ENCODE measurements around the gene CD46. TPM values are rescaled to one million over a fixed set of nuclear protein-coding genes. Genes with fewer than 3 reads are reported as not detected.
"Not testable (repeated sequence)": the region's sequence is repeated elsewhere in the genome, so short reads cannot be mapped to it uniquely, and the experiment has no call there.

The CD46 gene
- total RNA-seq: 100 to 1,000 TPM; 203 to 283 (median 204) TPM

DNA sequence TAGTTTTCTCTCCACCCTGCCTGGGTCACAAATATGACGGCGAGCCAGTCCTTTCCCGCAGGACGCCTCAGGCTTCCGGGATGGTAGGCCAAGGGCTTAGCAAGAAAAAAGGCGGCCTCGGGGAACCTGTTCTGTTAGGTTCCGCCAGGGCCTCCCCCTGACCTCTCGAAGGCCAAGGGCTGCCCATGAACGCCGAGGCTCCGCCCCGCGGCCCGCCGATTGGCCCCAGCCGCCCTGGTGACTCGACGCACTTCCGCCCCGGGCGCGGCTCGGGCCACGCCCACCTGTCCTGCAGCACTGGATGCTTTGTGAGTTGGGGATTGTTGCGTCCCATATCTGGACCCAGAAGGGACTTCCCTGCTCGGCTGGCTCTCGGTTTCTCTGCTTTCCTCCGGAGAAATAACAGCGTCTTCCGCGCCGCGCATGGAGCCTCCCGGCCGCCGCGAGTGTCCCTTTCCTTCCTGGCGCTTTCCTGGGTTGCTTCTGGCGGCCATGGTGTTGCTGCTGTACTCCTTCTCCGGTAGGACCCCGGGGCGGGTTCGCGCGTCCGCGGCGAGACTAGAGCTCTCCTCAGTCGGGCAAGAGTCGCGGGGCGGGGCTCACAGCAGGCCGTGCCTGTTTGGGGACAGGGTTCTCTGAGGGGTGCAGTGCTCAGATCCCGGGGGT, at the start of gene CD46:
Gene CD46, plus strand, starts transcription at position 265 of the 666 bp plus-strand sequence. Its CDS starts 159 bp downstream, at position 424.
- H3K4me3 ChIP-seq: peak within 1 kb of the TSS; percentile 85 to 91 (median 88)
- H3K27me3 ChIP-seq: no peaks in the 10 kb centered on the region
- peak within 1 kb of the TSS; percentile 90 to 95 for H3K27ac ChIP-seq
- TF ChIP-seq, protein P1, sequence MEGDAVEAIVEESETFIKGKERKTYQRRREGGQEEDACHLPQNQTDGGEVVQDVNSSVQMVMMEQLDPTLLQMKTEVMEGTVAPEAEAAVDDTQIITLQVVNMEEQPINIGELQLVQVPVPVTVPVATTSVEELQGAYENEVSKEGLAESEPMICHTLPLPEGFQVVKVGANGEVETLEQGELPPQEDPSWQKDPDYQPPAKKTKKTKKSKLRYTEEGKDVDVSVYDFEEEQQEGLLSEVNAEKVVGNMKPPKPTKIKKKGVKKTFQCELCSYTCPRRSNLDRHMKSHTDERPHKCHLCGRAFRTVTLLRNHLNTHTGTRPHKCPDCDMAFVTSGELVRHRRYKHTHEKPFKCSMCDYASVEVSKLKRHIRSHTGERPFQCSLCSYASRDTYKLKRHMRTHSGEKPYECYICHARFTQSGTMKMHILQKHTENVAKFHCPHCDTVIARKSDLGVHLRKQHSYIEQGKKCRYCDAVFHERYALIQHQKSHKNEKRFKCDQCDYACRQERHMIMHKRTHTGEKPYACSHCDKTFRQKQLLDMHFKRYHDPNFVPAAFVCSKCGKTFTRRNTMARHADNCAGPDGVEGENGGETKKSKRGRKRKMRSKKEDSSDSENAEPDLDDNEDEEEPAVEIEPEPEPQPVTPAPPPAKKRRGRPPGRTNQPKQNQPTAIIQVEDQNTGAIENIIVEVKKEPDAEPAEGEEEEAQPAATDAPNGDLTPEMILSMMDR (IDR thresholded peaks at IDR 0.05): no peak
- peak; percentile 73 to 82 (median 79) for TF ChIP-seq POLR2AphosphoS5 (IDR thresholded peaks at IDR 0.05)
- peak; percentile 58 for TF ChIP-seq POLR2A (IDR thresholded peaks at IDR 0.05)
- H3K36me3 ChIP-seq: no peaks in the 10 kb centered on the region
- peak; percentile 95 to 96 for DNase-seq (ENCODE audit: low spot score in 2 of 2)
- intact Hi-C loops (cut with DNase I; ENCODE audit: low total_unique reads): no loop called here
- H3K9me3 ChIP-seq: no peaks in the 10 kb centered on the region
- peaks cover 0 to 18% of the 10 kb centered on the region in 2 donors for H3K4me1 ChIP-seq

DNA sequence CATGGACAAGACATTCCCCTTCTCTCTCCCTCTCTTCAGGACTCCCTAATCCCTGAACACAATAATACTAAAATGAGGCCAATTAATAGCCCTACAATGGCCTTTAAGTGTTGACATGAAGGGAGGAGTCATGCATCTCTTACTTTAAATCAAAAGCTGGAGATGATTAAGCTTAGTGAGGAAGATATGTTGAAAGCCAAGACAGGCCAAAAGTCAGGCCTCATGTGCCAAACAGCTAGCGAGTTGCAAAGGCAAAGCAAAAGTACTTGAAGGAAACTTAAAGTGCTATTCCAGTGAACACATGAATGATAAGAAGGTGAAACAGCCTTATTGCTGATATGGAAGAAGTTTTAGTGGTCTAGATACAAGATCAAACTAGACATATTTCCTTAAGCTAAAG, 49.5 kb upstream of the CD46 start:
- TF ChIP-seq POLR2AphosphoS5 (IDR thresholded peaks at IDR 0.05) (no peak), POLR2A (IDR thresholded peaks at IDR 0.05) (no peak)
- TF ChIP-seq, protein P1 (IDR thresholded peaks at IDR 0.05): no peak
- intact Hi-C loops (cut with DNase I; ENCODE audit: low total_unique reads): no loop called here

DNA sequence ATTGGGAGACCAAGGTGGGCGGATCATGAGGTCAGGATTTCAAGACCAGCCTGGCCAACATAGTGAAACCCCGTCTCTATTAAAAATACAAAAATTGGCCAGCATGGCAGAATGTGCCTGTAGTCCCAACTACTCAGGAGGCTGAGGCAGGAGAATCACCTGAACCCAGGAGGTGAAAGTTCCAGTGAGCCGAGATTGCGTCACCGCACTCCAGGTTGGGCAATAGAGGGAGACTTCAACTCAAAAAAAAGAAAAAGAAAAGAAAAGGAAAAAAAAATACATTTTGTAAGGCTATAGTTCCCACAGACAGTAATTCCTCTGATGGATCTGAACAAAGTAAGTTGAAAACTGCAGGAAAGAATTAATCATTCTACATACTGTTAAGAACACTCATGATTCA, 48.1 kb upstream of the CD46 start:
- H3K27ac ChIP-seq: no peak overlapping the region
- H3K4me3 ChIP-seq: no peak overlapping the region
- TF ChIP-seq, protein P1 (IDR thresholded peaks at IDR 0.05): no peak
- TF ChIP-seq POLR2A (IDR thresholded peaks at IDR 0.05): no peak
- TF ChIP-seq POLR2AphosphoS5 (IDR thresholded peaks at IDR 0.05): no peak
- intact Hi-C loops (cut with DNase I; ENCODE audit: low total_unique reads): no loop called here
- no peak for DNase-seq (ENCODE audit: low spot score in 2 of 2)
- no peaks in the 10 kb centered on the region for H3K27me3 ChIP-seq
- H3K36me3 ChIP-seq: no peaks in the 10 kb centered on the region
- no peaks in the 10 kb centered on the region for H3K4me1 ChIP-seq
- no peaks in the 10 kb centered on the region for H3K9me3 ChIP-seq

More for the DNA sequence above, 49.5 kb upstream of the CD46 start:
- Histone ChIP-seq H3K9me3 (no peaks in the 10 kb centered on the region), H3K4me3 (no peak overlapping the region), H3K27ac (no peak overlapping the region), H3K4me1 (no peaks in the 10 kb centered on the region), H3K36me3 (no peaks in the 10 kb centered on the region), H3K27me3 (no peaks in the 10 kb centered on the region)
- DNase-seq (ENCODE audit: low spot score in 2 of 2): no peak

DNA sequence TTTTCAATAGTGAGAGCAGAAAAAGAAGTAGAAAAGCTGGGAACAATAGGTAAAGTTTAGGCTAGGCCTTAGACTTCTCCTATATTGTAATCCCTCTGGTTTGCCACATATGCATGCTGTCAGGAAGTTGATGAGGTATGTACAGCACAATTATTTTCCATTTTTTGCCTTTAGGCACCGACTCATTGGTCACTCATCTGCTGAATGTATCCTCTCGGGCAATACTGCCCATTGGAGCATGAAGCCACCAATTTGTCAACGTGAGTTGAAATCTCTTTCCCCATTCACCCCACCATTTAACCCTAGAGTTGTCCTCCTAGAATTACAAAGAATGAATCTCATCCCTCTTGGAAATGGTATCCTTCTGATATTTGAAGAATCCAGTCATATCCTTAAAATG, 43.9 kb upstream of the CD46 start:
- DNase-seq (ENCODE audit: low spot score in 2 of 2): not testable (repeated sequence)

DNA sequence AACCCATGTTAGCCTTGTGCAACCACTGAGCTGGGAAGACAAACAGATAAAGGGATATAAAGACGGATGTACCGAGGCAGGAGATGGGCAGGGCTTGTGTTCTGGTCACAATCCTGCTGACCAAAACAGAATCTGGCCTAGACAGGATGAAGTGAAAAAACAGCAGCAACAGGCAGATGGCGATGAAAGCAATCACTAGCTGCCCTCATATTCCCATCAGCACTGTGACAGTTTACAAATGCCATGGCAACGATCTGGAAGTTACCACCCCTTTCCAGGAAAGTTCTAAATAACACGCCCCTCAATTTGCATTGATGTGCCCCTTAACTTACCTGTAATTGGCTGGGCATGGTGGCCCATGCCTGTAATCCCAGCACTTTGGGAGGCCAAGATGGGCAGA, 40.6 kb upstream of the CD46 start:
- H3K27ac ChIP-seq: no peak overlapping the region
- H3K4me1 ChIP-seq: no peaks in the 10 kb centered on the region
- DNase-seq (ENCODE audit: low spot score in 2 of 2): no peak
- no peak overlapping the region for H3K4me3 ChIP-seq
- intact Hi-C loops (cut with DNase I; ENCODE audit: low total_unique reads): no loop called here
- TF ChIP-seq POLR2A (IDR thresholded peaks at IDR 0.05): no peak
- no peak for TF ChIP-seq POLR2AphosphoS5 (IDR thresholded peaks at IDR 0.05)
- TF ChIP-seq, protein P1 (IDR thresholded peaks at IDR 0.05): no peak
- no peaks in the 10 kb centered on the region for H3K36me3 ChIP-seq
- H3K9me3 ChIP-seq: no peaks in the 10 kb centered on the region
- no peaks in the 10 kb centered on the region for H3K27me3 ChIP-seq

More for the DNA sequence above, 43.9 kb upstream of the CD46 start:
- H3K27ac ChIP-seq; intact Hi-C loops (cut with DNase I; ENCODE audit: low total_unique reads); H3K36me3 ChIP-seq; H3K4me3 ChIP-seq; H3K4me1 ChIP-seq; H3K27me3 ChIP-seq; H3K9me3 ChIP-seq: not testable (repeated sequence)

DNA sequence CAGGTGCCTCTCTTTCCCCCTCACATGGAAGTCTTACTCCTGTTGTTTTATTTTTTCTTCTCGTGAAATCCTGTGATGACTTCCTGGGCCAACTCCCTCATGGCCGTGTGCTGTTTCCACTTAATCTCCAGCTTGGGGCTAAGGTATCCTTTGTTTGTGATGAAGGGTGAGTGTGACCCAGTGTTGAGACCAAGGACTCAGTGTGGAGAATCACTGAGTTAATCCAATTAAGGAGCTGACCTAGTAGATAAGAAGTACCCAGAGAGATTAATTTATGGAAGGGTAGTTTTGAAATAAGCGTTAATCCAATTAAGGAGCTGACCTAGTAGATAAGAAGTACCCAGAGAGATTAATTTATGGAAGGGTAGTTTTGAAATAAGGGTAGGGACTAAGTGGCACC, 39.2 kb upstream of the CD46 start:
- H3K4me3 ChIP-seq; DNase-seq (ENCODE audit: low spot score in 2 of 2); H3K27me3 ChIP-seq; H3K4me1 ChIP-seq; H3K36me3 ChIP-seq; intact Hi-C loops (cut with DNase I; ENCODE audit: low total_unique reads); H3K27ac ChIP-seq; H3K9me3 ChIP-seq: not testable (repeated sequence)

Data from breast epithelium (tissue), 4 donors.